HG03025 (cell line): ENCODE data around the gene LMO1.

Experiments used
- ATAC-seq: cut with Tn5 transposase; IDR thresholded peaks from one replicate; pipeline ENCODE4 v1.9.1; 2021; ENCODE audit warnings: mild to moderate bottlenecking, moderate library complexity; ENCODE audit not compliant: unreplicated experiment, low FRiP score

LMO1 gene

DNA sequence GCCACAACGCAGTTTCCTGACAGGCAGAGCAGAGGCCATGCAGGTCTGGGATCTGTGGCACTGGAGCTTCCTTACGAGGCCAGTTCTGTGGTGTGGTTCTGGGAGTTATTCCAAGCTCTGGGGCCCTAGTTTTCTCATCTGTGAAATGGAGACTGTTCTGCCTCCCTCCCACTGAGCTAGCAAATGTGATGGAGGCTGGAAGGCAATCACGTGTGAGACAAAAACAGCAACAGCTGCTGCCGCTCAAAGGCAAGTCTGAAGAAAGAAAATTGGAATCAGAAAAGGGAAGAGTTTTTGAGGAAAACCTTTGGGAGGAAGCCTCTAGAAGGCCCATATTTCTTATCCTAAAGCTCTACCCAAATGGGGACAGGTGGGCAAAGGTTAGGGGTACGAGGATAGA lies 86.5 kb downstream of the LMO1 start:
- ATAC-seq = no peak
